Ectodermal cell (in vitro differentiated cells): ENCODE data around the gene SUSD6.
"Not testable (repeated sequence)": the region's sequence is repeated elsewhere in the genome, so short reads cannot be mapped to it uniquely, and the experiment has no call there.

ENCODE experiments used
- H3K27ac ChIP-seq: 2 replicates; pipeline ENCODE4 v1.7.0; 2013; ENCODE audit warnings: mild to moderate bottlenecking, low read depth, low read length; ENCODE audit not compliant: insufficient read depth, poor library complexity, severe bottlenecking
- H3K27me3 ChIP-seq: 2 replicates; pipeline ENCODE4 v1.7.0; 2013; ENCODE audit warnings: mild to moderate bottlenecking, low read length; ENCODE audit not compliant: insufficient read depth, control insufficient read depth, poor library complexity, severe bottlenecking
- H3K36me3 ChIP-seq: one replicate; pipeline ENCODE4 v1.7.0; 2013; ENCODE audit warnings: low read length; ENCODE audit not compliant: control insufficient read depth, insufficient read depth
- H3K4me1 ChIP-seq: one replicate; pipeline ENCODE4 v1.7.0; 2013; ENCODE audit warnings: low read length; ENCODE audit not compliant: control insufficient read depth, insufficient read depth
- H3K4me3 ChIP-seq: 2 replicates; pipeline ENCODE4 v1.7.0; 2013; ENCODE audit warnings: low read depth, low read length, control low read depth; ENCODE audit not compliant: insufficient read depth
- H3K9me3 ChIP-seq: 2 replicates; pipeline ENCODE4 v1.7.0; 2013; ENCODE audit warnings: mild to moderate bottlenecking, low read length, moderate library complexity; ENCODE audit not compliant: control insufficient read depth
- WGBS, 2 experiments: methylation state at CpG; one replicate each; pipeline ENCODE4 v1.1.7; 2013; ENCODE audit warnings: missing lambda C conversion rate in 2 of 2; 5-methylcytosine and 5-hydroxymethylcytosine counted together

SUSD6 gene

DNA sequence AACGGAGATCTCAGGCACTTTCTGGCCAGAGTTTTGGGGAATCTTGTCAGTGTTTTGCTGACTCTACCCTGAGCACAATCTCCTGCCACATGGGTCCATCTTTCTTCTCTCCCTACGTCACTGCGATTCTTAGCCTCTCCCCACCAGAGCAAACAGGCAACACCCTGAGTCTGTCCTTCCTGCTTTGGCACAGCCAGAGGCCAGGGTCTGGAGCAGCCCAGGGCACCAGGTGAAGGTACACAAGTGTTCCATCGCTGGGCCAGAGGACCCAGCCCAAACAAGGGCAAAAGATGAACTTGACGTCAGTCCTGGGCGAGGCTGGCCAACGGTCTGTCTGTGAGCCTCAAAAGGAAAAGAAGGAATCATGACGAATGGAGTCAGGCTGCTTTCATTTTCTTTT is 24.0 kb upstream of the SUSD6 start:
- H3K27me3 ChIP-seq, result no peaks in the 10 kb centered on the region
- H3K27ac ChIP-seq, result no peak overlapping the region
- H3K9me3 ChIP-seq, result no peaks in the 10 kb centered on the region
- WGBS, 2 experiments, result 91 to 93% methylated on average over 8 of the region's 8 CpGs
- H3K36me3 ChIP-seq, result no peaks in the 10 kb centered on the region
- H3K4me1 ChIP-seq, result no peaks in the 10 kb centered on the region
- H3K4me3 ChIP-seq, result no peak overlapping the region

DNA sequence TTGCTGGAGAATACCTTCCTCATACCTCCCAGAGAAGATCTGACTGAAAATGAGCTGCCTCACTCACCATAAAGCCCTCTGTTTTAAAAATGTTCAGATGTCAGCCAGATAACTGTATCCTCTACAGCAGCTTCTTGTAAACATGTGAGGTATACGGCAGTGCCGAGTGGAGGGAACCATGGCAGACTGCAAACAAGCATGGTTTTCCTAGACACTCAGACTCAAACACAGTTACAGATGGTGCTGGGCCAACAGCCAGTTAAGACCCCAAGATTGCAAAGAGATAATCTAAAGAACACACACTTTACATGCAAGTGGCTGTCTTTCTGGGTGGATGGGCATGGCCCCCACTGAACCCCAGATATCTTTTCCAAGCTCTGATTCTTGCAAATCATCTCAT is 20.1 kb upstream of the SUSD6 start:
- Histone ChIP-seq H3K27ac (no peak overlapping the region), H3K4me1 (peaks cover 12% of the 10 kb centered on the region), H3K27me3 (no peaks in the 10 kb centered on the region), H3K4me3 (no peak overlapping the region), H3K9me3 (no peaks in the 10 kb centered on the region), H3K36me3 (no peaks in the 10 kb centered on the region)
- 92 to 94% methylated on average over 2 of the region's 2 CpGs for WGBS, 2 experiments

DNA sequence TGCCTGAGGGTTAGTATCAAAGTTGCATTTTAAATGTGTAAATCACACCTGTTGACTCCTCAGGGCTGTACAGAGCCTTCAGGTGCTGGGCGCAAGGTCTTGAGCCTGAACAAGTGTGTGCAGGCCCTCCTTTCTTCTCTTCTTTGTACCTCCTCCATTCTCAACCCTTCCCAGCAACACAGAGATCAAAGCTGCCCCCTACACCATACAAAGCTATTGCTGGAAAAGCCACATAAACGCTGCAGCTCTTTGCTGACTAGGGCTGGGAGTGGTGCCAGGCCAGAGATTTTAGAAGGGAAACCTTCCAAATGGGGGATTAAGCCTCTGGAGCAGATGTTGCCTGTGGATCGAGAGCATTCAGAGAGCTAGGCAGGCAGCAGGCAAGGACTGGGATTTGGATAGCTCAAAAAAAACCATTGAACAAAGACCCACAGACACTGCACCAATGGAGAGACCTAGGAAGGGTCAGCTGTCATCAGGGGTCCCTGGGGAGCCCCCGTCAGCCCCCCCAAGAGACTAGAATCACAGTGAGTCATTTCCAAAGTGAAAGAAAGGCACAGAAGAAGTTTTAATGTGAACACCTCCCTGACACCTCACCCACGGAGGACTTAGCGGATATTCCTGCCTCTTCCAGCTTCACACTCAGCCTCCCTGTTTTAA is 18.2 kb upstream of the SUSD6 start:
- no peak overlapping the region for H3K4me3 ChIP-seq

DNA sequence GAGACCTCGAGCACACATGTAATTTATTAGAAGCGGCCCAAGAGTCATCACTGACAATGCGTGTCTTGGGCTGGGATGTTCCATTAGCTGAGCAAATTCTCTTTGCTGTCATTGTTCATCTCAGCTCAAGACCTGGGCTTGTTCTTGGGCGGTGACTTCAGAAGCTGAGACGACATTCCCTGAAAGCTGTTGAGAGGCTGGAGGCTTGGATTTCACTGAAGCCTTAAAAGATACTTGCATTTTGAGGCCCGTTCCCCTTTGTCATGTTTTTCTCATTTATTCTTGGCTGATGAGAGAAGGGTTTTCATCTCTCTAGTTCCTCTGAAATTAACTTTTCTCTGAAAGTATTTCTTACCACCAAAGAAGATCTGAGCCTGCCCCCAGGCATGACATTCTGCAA is 16.6 kb upstream of the SUSD6 start:
- H3K4me3 ChIP-seq, result no peak overlapping the region
- H3K27me3 ChIP-seq, result no peaks in the 10 kb centered on the region
- H3K36me3 ChIP-seq, result no peaks in the 10 kb centered on the region
- H3K9me3 ChIP-seq, result no peaks in the 10 kb centered on the region
- H3K27ac ChIP-seq, result no peak overlapping the region
- 93 to 95% methylated on average over 6 of the region's 6 CpGs for WGBS, 2 experiments
- peaks cover 12% of the 10 kb centered on the region for H3K4me1 ChIP-seq

More for the DNA sequence above, 18.2 kb upstream of the SUSD6 start:
- Histone ChIP-seq H3K36me3 (no peaks in the 10 kb centered on the region), H3K9me3 (no peaks in the 10 kb centered on the region), H3K4me1 (peaks cover 12% of the 10 kb centered on the region), H3K27ac (peak overlapping the region; percentile 79), H3K27me3 (no peaks in the 10 kb centered on the region)
- WGBS, 2 experiments, result 55 to 62% methylated on average over 6 of the region's 6 CpGs

DNA sequence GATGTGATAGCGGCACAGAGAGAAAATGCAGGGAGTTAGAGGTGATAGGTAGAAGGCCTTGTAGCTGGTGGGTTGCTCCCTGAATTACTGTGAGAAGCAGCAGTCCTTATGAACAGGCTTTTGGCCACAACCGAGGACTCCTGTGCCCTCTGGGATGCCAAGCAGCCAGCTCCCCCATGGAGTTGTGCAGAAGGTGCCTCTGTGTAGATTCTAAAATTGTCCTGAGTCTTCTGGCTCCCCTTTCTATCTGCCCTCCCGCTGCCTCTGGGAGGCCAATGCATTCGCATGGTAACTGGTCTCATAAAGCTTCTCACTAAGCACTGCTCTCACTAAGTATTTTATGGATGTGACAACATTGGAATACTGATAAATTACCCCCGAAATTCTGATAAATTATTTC is 16.1 kb upstream of the SUSD6 start:
- Histone ChIP-seq H3K4me1 (peaks cover 12% of the 10 kb centered on the region), H3K27me3 (no peaks in the 10 kb centered on the region), H3K36me3 (no peaks in the 10 kb centered on the region), H3K27ac (no peak overlapping the region), H3K4me3 (no peak overlapping the region), H3K9me3 (no peaks in the 10 kb centered on the region)
- 93 to 94% methylated on average over 4 of the region's 5 CpGs for WGBS, 2 experiments

DNA sequence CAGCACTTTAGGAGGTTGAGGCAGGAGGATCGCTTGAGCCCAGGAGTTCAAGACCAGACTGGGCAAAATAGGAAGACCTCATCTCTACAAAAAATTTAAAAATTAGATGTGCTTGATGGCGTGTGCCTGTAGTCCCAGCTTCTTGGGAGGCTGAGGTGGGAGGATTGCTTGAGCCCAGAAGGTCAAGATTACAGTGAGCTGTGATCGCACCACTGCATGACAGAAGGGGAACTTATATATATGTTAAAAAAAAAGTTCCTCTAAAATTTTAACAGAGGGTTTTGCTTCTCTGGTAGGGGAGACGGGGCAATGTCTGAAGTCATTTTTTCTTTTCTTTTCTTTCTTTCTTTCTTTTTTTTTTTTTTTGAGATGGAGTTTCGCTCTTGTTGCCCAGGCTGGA is 12.0 kb upstream of the SUSD6 start:
- H3K9me3 ChIP-seq, H3K27me3 ChIP-seq, H3K36me3 ChIP-seq, H3K4me1 ChIP-seq, H3K27ac ChIP-seq, H3K4me3 ChIP-seq: not testable (repeated sequence)
- 86 to 92% methylated on average over 4 to 5 of the region's 5 CpGs for WGBS, 2 experiments

DNA sequence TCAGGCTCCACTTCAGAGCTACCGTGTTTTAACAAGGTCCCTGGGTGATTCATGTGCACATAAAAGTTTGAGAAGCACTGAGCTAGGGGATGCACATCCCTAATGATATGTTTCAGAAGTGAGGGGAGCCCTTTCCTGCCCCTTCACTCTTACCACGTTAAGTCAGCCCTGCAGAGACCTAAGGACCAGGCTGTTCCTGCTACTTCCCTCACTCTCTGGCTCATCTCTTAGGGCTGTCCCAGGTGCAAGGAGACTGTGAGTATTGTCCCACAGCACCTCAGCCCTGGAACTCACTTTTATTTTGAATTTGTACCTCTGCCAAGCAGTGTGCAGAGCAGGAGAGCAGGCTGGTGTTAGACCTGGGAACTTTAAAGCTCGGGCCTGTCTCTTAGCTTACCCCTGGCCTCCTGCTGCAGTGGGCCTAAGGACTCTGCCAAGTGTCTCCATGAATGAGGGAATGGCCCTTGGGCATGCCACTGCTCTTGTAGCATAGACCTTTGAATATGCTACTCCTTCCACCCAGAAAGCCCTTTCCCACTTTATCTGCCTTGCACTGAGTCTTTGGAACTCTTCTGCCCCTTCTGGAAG is 11.0 kb upstream of the SUSD6 start:
- no peaks in the 10 kb centered on the region for H3K36me3 ChIP-seq
- WGBS, 2 experiments, result 89 to 90% methylated on average over 3 of the region's 3 CpGs
- no peaks in the 10 kb centered on the region for H3K9me3 ChIP-seq
- no peak overlapping the region for H3K4me3 ChIP-seq
- no peaks in the 10 kb centered on the region for H3K27me3 ChIP-seq
- H3K27ac ChIP-seq, result no peak overlapping the region
- no peaks in the 10 kb centered on the region for H3K4me1 ChIP-seq

DNA sequence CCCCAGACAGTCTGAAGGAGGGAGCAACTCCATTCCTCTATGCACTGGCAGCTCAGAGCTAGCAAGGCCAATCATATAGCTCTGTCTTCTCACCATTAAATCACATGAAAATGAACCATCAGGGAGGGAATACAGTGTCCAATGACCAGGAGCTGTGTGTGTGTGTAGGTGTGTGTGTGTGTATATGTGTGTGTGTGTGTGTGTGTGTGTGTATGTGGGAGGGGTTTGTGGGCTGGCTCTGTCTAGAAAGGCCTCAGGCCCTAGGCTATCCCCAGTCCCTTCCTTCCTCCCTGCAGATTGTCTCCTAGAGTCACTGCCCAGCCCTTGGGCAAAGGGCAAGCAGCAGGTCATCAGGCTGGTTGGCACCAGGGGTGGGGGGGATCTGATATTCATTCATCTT is 5.7 kb upstream of the SUSD6 start:
- Histone ChIP-seq H3K27me3 (no peaks in the 10 kb centered on the region), H3K27ac (no peak overlapping the region), H3K36me3 (no peaks in the 10 kb centered on the region), H3K9me3 (no peaks in the 10 kb centered on the region), H3K4me3 (no peak overlapping the region), H3K4me1 (peaks cover 25% of the 10 kb centered on the region)

DNA sequence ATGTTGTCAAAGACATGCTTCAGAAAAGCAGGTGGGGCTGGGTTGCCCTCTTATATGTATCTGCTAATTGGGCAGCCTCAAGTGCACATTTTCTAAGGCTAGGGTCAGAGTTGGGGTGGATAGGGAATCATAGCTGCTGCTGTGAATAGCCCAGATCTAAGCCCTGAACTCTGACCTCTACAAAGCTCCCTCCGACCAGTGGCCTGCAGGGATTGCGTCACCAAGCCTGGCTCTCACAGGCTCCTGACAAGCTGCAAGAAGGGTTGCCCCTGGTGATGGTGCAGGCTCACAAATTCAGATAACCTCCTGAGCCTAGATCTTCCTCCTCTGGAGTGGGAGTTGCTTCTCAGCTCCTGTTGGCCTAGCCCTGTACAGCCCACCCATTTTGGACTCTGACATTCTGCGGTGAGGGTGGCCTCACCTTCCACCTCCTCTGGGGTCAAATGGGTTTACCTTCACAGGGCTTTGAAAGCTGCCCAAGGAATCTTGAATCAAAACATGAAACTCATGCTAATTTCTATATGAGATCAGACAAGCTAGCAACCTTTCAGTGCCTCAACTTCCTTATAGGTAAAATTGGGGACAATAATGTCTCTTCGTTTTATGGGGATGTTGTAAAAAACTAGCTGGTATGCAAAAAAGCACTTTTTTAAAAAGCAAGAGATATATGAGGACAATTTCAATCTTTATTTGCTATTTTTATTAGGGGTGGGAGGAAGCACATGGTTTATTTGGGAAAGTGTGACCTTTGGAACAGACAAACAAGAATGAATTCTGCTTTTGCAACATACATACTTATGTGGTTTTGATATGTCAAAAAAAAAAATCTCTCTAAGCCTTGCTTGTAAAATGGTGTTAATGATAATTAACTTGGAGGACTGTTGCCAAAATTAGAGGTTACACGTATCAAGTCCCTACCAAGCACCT is 4.9 kb upstream of the SUSD6 start:
- Histone ChIP-seq H3K36me3 (no peaks in the 10 kb centered on the region), H3K4me3 (no peak overlapping the region), H3K27me3 (no peaks in the 10 kb centered on the region), H3K4me1 (peaks cover 25% of the 10 kb centered on the region), H3K27ac (peak overlapping the region; percentile 32), H3K9me3 (no peaks in the 10 kb centered on the region)
- WGBS, 2 experiments, result 53 to 66% methylated on average over 4 to 5 of the region's 5 CpGs
